Loucy (cell line): ENCODE measurements around the gene CLCNKA.
"Not testable (repeated sequence)": the region's sequence is repeated elsewhere in the genome, so short reads cannot be mapped to it uniquely, and the experiment has no call there.

Experiments
- H2AFZ ChIP-seq: fragments of 200-600 bp; sonication (generic); 2 replicates; pipeline ENCODE4 v1.6.0; 2016; ENCODE audit warnings: antibody characterized with exemption, mild to moderate bottlenecking, low read length, moderate library complexity
- H3F3A ChIP-seq: fragments of 200-600 bp; 2 replicates; pipeline ENCODE4 v1.6.0; 2016; ENCODE audit warnings: antibody characterized with exemption, low read depth, mild to moderate bottlenecking
- H3K27me3 ChIP-seq: fragments of 200-600 bp; sonication (generic); 2 replicates; pipeline ENCODE4 v1.6.1; 2014; ENCODE audit warnings: low read length, mild to moderate bottlenecking; ENCODE audit not compliant: insufficient read depth, poor library complexity, severe bottlenecking
- H3K36me3 ChIP-seq: fragments of 200-600 bp; sonication (generic); 2 replicates; pipeline ENCODE4 v1.6.1; 2016; ENCODE audit warnings: low read length; ENCODE audit not compliant: insufficient read depth
- H3K4me1 ChIP-seq: fragments of 200-600 bp; sonication (generic); 2 replicates; pipeline ENCODE4 v1.5.1; 2014; ENCODE audit warnings: low read length, mild to moderate bottlenecking; ENCODE audit not compliant: insufficient read depth, poor library complexity, severe bottlenecking
- H3K4me2 ChIP-seq: fragments of 200-600 bp; sonication (generic); 2 replicates; pipeline ENCODE4 v1.6.0; 2014; ENCODE audit warnings: antibody characterized with exemption, low read length, low read depth, mild to moderate bottlenecking; ENCODE audit not compliant: poor library complexity, severe bottlenecking
- H3K4me3 ChIP-seq: fragments of 200-600 bp; sonication (generic); 2 replicates; pipeline ENCODE4 v1.5.1; 2014; ENCODE audit warnings: low read length, mild to moderate bottlenecking, mixed read lengths; ENCODE audit not compliant: poor library complexity, severe bottlenecking
- H3K79me2 ChIP-seq: fragments of 200-600 bp; sonication (generic); 2 replicates; pipeline ENCODE4 v1.6.1; 2014; ENCODE audit warnings: low read length; ENCODE audit not compliant: insufficient read depth
- H3K9ac ChIP-seq: fragments of 200-600 bp; sonication (generic); 2 replicates; pipeline ENCODE4 v1.6.0; 2014; ENCODE audit warnings: mild to moderate bottlenecking, low read depth, low read length, moderate library complexity; ENCODE audit not compliant: poor library complexity, severe bottlenecking
- H3K9me2 ChIP-seq: fragments of 200-600 bp; sonication (generic); replicated peaks from 2 replicates; pipeline ENCODE4 v1.6.1; 2016; ENCODE audit warnings: low read depth, low read length, mixed read lengths
- H3K9me3 ChIP-seq: fragments of 200-600 bp; sonication (generic); 2 replicates; pipeline ENCODE4 v1.6.1; 2014; ENCODE audit warnings: mild to moderate bottlenecking, antibody characterized with exemption, low read length, low read depth; ENCODE audit not compliant: insufficient read depth
- H4K20me1 ChIP-seq: fragments of 200-600 bp; sonication (generic); 2 replicates; pipeline ENCODE4 v1.6.0; 2014; ENCODE audit warnings: antibody characterized with exemption, low read length, mild to moderate bottlenecking; ENCODE audit not compliant: insufficient read depth, poor library complexity, severe bottlenecking
- EZH2phosphoT487 ChIP-seq: fragments of 200-600 bp; IDR thresholded peaks from 2 replicates; pipeline ENCODE4 v1.6.1; 2018; ENCODE audit warnings: antibody characterized with exemption, mild to moderate bottlenecking, moderate library complexity, borderline replicate concordance
- TF ChIP-seq, protein P1 (sequence below): fragments of 200-600 bp; sonication (generic); conservative IDR thresholded peaks from 2 replicates; pipeline ENCODE4 v1.5.1; 2014; ENCODE audit warnings: mild to moderate bottlenecking, antibody characterized with exemption, low read length

CLCNKA gene

DNA sequence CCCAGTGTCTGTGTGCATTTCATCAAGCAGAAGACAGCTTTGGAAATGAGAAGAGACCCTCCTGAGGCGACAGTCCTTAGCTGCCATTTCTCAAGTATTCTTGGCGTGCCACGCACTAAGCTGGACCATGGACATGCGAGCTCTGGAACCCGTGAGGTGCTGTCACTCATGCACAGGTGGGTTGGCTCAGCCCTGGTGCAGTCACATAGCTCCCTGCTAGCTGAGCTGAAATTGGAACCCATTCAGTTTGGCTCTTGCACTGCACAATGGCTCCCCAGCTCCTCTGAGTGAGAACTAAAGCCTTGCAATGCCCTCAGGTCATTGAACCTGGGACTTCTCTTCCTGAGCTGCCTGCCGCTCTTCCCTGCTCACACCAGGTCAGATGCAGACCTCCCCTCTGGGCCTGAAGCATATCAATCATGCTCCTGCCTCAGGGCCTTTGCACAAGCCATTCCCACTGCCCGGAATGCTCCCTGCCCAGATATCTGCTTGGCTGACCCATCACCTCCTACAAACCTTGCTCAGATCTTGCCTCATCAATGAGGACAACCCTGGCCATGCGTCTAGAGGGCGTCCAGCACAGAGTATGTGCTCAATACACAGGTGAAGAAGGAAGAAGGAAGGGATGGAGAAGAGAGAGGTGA, 24.1 kb upstream of the CLCNKA start:
- no peak overlapping the region for H3K9ac ChIP-seq
- H3K36me3 ChIP-seq, result no peaks in the 10 kb centered on the region
- no peaks in the 10 kb centered on the region for H3K27me3 ChIP-seq
- TF ChIP-seq, protein P1, sequence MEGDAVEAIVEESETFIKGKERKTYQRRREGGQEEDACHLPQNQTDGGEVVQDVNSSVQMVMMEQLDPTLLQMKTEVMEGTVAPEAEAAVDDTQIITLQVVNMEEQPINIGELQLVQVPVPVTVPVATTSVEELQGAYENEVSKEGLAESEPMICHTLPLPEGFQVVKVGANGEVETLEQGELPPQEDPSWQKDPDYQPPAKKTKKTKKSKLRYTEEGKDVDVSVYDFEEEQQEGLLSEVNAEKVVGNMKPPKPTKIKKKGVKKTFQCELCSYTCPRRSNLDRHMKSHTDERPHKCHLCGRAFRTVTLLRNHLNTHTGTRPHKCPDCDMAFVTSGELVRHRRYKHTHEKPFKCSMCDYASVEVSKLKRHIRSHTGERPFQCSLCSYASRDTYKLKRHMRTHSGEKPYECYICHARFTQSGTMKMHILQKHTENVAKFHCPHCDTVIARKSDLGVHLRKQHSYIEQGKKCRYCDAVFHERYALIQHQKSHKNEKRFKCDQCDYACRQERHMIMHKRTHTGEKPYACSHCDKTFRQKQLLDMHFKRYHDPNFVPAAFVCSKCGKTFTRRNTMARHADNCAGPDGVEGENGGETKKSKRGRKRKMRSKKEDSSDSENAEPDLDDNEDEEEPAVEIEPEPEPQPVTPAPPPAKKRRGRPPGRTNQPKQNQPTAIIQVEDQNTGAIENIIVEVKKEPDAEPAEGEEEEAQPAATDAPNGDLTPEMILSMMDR, result no peak
- TF ChIP-seq EZH2phosphoT487, result no peak
- H4K20me1 ChIP-seq, result no peaks in the 10 kb centered on the region
- H3F3A ChIP-seq, result no peaks in the 10 kb centered on the region
- H3K79me2 ChIP-seq, result no peaks in the 10 kb centered on the region
- no peak overlapping the region for H3K4me2 ChIP-seq
- H2AFZ ChIP-seq, result no peak overlapping the region
- no peak overlapping the region for H3K4me3 ChIP-seq
- H3K9me3 ChIP-seq, result no peaks in the 10 kb centered on the region
- H3K4me1 ChIP-seq, result no peaks in the 10 kb centered on the region
- no peaks in the 10 kb centered on the region for H3K9me2 ChIP-seq

DNA sequence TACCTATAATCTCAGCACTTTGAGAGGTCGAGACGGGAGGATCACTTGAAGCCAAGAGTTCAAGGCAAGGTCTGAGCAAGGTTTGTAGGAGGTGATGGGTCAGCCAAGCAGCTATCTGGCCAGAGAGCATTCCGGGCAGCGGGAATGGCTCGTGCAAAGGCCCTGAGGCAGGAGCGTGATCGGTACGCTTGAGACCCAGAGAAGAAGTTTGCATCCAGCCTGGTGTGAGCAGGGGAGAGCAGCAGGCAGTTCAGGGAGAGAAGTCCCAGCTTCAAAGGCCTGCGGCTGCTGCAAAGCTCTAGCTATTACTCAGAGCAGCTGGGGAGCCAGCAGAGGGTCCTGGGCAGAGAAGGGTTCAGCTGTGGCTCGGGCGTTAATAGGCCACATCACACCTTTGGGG, 22.9 kb upstream of the CLCNKA start:
- Histone ChIP-seq H3K4me1 (no peaks in the 10 kb centered on the region), H3K4me3 (no peak overlapping the region), H3K36me3 (no peaks in the 10 kb centered on the region), H4K20me1 (no peaks in the 10 kb centered on the region), H2AFZ (no peak overlapping the region), H3K79me2 (no peaks in the 10 kb centered on the region), H3K4me2 (no peak overlapping the region), H3K9me3 (no peaks in the 10 kb centered on the region), H3K9me2 (no peaks in the 10 kb centered on the region), H3F3A (no peaks in the 10 kb centered on the region), H3K27me3 (no peaks in the 10 kb centered on the region), H3K9ac (no peak overlapping the region)
- TF ChIP-seq, protein P1, result no peak
- TF ChIP-seq EZH2phosphoT487, result no peak

DNA sequence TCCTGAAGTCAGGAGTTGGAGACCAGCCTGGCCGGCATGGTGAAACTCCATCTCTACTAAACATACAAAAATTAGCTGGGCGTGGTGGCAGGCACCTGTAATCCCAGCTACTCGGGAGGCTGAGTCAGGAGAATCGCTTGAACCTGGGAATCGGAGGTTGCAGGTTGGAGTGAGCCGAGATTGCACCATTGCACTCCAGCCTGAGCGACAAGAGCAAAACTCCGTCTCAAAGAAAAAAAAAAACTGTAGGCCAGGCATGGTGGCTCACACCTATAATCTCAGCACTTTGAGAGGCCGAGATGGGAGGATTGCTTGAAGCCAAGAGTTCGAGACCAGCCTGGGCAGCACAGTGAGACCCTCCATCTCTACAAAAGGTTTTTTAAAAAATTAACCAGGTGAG, 20.6 kb upstream of the CLCNKA start:
- not testable (repeated sequence) for H3K36me3 ChIP-seq, H3K4me2 ChIP-seq, H3K4me3 ChIP-seq, H3F3A ChIP-seq, H4K20me1 ChIP-seq, H3K9ac ChIP-seq, H3K9me2 ChIP-seq, H3K79me2 ChIP-seq, H3K27me3 ChIP-seq, H3K9me3 ChIP-seq, H2AFZ ChIP-seq, H3K4me1 ChIP-seq

DNA sequence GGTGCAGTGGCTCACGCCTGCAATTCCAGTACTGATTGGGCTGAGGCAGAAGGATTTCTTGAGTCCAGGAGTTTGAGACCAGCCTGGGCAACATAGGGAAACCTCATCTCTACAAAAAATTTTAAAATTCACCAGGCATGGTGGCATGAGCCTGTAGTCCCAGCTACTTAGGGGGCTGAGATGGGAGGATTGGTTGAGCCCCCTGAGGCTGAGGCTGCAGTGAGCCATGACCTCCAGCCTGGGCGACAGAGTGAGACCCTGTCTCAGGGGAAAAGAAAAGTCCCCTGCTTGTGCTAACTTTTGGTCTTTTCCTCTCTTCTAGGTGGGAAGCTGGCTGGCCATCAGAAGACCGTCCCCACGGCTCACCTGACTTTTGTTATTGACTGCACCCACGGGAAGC, 16.2 kb upstream of the CLCNKA start:
- no peak overlapping the region for H3K4me2 ChIP-seq
- no peaks in the 10 kb centered on the region for H3K4me1 ChIP-seq

More for the DNA sequence above, 16.2 kb upstream of the CLCNKA start:
- H3K9me3 ChIP-seq, result no peaks in the 10 kb centered on the region
- H3K9me2 ChIP-seq, result no peaks in the 10 kb centered on the region
- no peaks in the 10 kb centered on the region for H3K79me2 ChIP-seq
- H4K20me1 ChIP-seq, result no peaks in the 10 kb centered on the region
- no peak overlapping the region for H3K4me3 ChIP-seq
- no peaks in the 10 kb centered on the region for H3K27me3 ChIP-seq
- H3K36me3 ChIP-seq, result no peaks in the 10 kb centered on the region
- TF ChIP-seq, protein P1, result no peak
- no peak for TF ChIP-seq EZH2phosphoT487
- H2AFZ ChIP-seq, result no peak overlapping the region
- no peak overlapping the region for H3K9ac ChIP-seq
- H3F3A ChIP-seq, result no peaks in the 10 kb centered on the region
